GM03348 (cell line): ENCODE measurements around the gene CACNA1I.

Experiments
- DNase-seq: peaks from one replicate; pipeline ENCODE4 v3.0.0; 2012; ENCODE audit warnings: low spot score

CACNA1I gene

GRCh38 chr22:39669432-39669831 lies 98.9 kb downstream of the CACNA1I start:
- no peak for DNase-seq

- DNase-seq, result no peak
Observed at GRCh38 chr22:39671936-39672335, 101.4 kb downstream of the CACNA1I start.

GRCh38 chr22:39674536-39674935 lies 104.0 kb downstream of the CACNA1I start:
- no peak for DNase-seq

- DNase-seq, result no peak
Observed at GRCh38 chr22:39675947-39676346, 105.4 kb downstream of the CACNA1I start.

DNA sequence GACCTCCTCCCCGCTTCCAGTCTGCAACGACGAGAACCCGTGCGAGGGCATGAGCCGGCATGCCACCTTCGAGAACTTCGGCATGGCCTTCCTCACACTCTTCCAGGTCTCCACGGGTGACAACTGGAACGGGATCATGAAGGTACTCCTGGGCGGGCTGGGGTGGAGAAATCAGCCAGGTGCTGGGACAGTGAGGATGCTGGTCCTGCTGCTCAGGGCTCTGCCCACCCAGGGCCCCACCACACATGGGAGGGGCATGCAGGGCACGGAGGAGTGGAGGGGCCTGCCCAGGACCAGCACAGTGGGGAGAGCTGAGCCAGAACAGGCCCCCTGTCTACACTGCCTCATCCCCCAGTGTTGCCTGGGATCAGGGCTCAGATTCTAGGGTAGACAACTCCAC lies 107.4 kb downstream of the CACNA1I start:
- no peak for DNase-seq

- no peak for DNase-seq
Observed at GRCh38 chr22:39678862-39679490, 108.4 kb downstream of the CACNA1I start.

GRCh38 chr22:39679652-39680051 lies 109.1 kb downstream of the CACNA1I start:
- no peak for DNase-seq

DNA sequence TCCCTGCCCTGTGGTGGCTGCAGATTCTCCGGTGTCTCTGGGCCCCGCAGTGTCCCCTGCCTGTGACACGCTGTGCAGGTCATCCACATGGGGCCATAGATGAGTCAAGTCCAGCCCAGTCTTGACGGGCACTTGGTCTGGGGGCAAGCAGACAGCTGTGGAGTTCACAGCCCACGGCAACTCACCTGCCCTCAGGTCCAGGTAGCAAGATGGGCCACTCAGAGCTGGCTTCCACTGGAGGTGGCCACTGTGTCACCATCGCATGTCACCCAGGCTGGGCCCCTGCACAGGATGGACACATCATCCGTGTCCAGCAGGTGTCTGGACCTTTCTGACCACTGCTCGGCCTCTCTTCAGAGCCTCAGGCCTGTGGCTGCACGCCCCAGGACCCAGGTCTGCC lies 109.9 kb downstream of the CACNA1I start:
- DNase-seq, result no peak

- DNase-seq, result no peak
Observed at GRCh38 chr22:39681038-39681861, 110.7 kb downstream of the CACNA1I start.

DNA sequence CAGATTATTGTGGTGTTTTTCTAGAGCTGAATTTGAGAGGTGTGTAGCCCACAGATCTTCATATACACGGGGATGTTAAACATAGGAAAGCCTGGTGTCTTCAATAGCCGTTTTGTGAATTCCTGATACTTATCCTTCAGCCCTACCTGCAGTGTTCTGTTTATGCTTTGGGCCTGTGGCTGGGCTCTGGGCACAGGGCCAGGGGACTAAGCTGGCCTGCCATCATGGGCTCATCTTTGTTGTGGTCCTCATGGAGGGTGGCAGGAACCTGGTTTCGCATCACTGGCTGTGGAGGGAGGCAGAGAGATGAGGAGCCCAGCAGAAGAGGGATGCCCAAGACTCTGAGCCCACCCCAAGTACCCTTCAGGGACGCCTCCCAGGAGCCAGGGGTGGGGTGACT lies 112.4 kb downstream of the CACNA1I start:
- DNase-seq, result no peak

DNA sequence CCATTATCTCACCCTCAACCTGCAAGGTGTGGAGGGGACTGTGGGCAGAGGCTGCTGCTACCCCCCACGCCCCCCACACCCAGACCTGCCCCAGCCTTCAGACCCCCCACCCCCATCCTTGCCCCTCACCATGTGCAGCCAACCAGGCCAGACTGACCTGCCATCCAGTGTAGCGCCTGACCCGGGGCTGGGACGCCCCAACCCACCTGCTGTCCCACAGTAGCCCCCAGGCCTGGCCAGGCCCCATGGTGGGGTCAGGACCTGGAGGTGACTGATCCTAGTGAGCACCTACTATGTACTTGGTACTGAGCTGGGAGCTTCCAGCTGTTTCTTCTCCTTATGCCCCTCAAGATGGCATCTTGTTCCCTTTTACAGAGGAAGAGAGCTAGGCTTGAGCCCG lies 113.1 kb downstream of the CACNA1I start:
- no peak for DNase-seq

DNA sequence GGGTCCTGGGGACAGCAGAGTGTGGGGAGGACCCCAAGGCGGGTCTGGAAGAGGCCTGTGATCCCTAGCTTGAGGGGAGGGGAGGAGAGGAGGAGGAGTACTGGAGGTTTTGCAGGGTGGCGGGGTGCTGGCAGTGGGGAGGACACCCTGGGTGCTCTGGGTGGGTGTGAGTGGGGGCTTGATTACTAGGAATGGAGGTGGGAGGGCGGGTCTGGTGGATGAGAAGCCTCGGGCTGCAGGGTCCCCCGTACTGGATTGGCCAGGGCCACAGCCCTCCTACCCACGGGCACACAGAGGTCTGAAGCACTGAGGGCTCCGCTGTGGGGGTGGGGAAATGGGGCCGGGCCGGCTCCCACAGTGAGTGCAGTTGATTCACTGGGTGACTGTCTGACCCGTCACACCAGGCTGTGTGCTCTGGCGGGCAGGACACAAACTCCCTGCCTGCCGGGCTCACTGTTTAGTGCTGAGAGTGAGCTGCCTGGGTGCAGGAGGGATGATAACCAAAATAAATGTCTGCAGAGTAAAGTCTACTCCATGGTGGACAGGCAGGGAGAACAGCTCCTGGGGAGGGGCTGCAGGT lies 114.2 kb downstream of the CACNA1I start:
- no peak for DNase-seq

- DNase-seq, result no peak
Observed at GRCh38 chr22:39685336-39686177, 115.0 kb downstream of the CACNA1I start.

DNA sequence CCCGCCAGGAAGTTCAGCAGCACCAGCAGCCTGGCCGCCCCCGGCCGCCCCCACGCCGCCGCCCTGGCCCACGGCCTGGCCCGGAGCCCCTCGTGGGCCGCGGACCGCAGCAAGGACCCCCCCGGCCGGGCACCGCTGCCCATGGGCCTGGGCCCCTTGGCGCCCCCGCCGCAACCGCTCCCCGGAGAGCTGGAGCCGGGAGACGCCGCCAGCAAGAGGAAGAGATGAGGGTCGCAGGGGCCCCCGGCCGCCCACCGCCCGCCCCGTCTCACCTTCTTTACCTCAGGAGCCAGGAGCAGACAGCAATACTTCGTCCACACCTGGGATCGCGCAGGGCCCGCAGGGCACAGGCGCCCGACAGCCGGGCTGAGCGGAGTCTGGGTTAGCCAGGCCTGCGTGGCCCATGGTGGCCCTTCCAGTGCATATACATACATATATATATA lies 115.6 kb downstream of the CACNA1I start:
- no peak for DNase-seq

- no peak for DNase-seq
Observed at GRCh38 chr22:39686776-39687525, 116.4 kb downstream of the CACNA1I start.

DNA sequence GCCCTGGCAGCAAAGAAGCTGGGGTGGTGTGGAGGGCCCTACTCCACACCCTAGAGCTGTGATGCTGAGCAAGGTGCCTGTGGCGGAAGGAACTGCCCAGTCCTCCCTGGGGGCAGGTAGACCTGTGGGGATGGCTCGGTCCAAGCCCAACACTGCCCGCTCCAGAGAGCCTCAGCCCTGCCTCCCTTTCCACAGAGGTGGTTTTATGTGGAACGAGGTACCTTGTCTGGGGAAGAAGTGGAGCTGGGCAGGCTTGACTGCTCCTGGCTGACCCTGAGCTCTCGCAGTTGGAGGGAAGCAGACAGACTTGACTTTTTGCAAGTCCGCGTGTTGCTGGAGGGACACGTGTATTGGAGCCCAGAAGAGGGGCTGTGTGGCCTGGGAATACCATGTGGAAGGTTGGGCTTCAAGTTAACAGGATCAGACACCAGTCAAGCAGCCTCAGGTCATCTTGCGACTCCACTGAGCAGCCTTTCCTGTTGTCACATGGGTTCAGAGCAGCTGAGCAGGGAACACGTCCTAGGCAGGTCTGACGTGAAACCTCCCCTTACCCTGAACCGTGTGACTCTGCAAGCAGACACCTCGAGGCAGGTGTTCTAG lies 117.7 kb downstream of the CACNA1I start:
- DNase-seq, result no peak

DNA sequence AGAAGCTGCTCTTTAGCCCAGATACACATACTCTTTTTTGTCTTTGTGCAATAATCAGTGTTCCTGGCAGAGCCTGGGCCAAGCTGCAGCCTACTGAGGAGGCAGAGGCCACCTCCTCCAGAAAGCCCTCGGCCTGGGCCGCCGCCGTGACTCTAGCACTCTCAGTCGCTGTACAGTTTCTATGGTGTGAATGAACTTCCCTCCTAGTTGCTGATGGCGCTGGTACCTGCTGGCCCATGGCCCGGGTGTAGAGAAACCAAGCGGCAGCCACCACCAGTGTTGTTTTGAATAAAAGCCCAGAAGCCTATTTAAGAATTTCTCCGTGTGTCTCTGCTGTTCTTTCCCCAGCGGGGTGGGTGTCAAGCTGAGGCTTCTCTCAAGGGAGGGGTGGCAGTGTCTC lies 118.9 kb downstream of the CACNA1I start:
- DNase-seq, result no peak

DNA sequence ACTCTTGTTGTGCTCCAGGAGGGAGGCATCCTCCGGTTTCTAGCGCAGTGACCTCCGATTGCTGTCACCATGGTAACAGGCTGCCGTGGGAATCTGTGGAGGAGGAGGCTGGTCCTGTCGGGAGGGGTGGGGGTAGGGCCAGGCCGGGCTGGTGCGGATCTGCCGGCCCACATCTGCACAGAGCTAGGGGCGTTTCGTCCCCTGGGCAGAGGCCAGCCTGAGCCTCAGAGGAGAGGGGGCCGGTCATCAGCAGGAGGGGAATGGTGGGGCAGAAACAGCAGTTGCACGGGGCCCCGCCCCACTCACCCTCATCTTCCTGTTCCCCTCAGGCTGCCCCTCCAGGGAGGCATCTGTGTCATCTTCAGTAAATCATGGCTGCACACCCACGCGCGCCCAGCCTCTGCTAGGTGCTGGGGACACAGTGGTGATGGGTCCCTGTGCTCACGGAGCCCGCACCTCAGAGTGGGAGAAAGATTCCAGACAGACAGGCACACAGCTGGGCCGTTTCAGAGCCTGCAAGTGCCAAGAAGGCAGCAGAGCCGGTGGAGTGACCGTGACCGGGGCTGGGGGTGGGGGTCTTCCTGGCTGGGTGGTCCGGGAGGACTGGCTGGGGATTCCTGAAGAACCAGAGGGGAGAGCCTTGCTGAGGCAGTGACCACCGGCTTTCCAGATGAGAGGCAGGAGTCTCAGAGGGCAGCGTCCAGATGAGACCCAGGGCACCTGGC lies 120.5 kb downstream of the CACNA1I start:
- DNase-seq, result no peak

DNA sequence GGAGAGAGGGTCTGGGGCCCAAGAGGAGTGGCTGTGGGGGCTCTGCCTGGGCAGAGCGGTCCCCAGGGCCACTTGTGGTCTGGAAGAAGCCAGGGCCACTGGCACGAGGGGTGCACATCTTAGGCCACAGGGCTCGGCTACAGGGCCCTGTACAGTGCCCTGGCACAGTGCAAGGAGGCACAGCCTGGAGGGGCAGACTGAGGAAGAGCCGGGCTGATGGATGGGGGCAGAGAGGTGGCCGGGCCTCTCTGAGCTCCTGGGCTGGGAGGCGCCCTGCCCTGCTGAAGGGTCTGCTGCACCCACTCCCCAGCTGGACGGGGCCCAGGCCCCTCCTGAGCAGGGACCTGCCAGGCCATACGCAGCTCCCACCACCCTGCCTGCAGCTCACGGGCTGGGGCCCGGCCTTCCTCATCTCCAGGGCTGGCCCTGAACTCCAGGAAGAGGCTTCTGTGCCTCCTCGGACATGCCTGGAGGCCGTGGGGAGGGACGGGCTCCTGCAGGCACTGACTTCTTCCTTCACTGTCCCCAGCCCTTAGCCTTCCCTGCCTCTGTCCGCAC lies 123.5 kb downstream of the CACNA1I start:
- no peak for DNase-seq

GRCh38 chr22:39697790-39698430 lies 127.4 kb downstream of the CACNA1I start:
- DNase-seq, result no peak
